ENCODE results near the gene PAX7.

DNA sequence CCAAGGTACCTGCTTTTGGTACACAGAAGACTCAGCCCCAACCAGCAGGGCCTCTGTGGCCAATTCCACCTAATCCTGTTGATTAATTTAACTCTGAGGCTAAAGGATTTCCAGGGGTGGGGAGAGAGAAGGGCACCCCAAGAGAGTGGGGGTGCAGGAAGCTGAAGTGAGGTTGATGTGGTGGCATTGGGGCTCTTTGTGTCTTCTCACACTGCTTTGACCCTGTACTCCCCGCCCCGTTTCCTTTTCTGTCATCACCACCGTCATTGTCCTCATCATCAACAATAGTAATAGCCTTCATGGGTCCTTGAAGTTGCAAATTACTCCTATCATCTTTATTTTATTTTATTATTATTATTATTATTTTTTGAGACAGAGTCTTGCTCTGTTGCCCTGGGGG lies 55.9 kb downstream of the PAX7 start:
- TF ChIP-seq CTCF (IDR thresholded peaks at IDR 0.05): no peak
- TF ChIP-seq POLR2A (IDR thresholded peaks at IDR 0.05): no peak
- TF ChIP-seq EP300 (IDR thresholded peaks at IDR 0.05): no peak
